Hepatocyte (in vitro differentiated cells): ENCODE results near the gene NPAS3. TPM values are rescaled to one million over a fixed set of nuclear protein-coding genes. Genes with fewer than 3 reads are reported as not detected.

ENCODE experiments used
- DNase-seq: peaks from one replicate; pipeline ENCODE4 v3.0.0-alpha.2; 2016; ENCODE audit warnings: low spot score
- H2AFZ ChIP-seq: fragments of 200-600 bp; sonication (generic); 2 replicates; pipeline ENCODE4 v1.6.0; 2016; ENCODE audit warnings: antibody characterized with exemption, mild to moderate bottlenecking
- H3K27ac ChIP-seq: fragments of 200-600 bp; sonication (generic); 2 replicates; pipeline ENCODE4 v1.5.1; 2016; ENCODE audit warnings: mild to moderate bottlenecking
- H3K27me3 ChIP-seq: fragments of 200-600 bp; sonication (generic); 2 replicates; pipeline ENCODE4 v1.6.1; 2016
- H3K36me3 ChIP-seq: fragments of 200-600 bp; sonication (generic); replicated peaks from 2 replicates; pipeline ENCODE4 v1.5.1; 2016; ENCODE audit warnings: low read depth; ENCODE audit not compliant: insufficient read depth
- H3K4me1 ChIP-seq: fragments of 200-600 bp; sonication (generic); 2 replicates; pipeline ENCODE4 v1.5.1; 2016; ENCODE audit warnings: mild to moderate bottlenecking, moderate library complexity; ENCODE audit not compliant: insufficient read depth
- H3K4me2 ChIP-seq: fragments of 200-600 bp; sonication (generic); 2 replicates; pipeline ENCODE4 v1.6.0; 2016
- H3K4me3 ChIP-seq: fragments of 200-600 bp; sonication (generic); 2 replicates; pipeline ENCODE4 v1.5.1; 2016; ENCODE audit warnings: mild to moderate bottlenecking
- H3K79me2 ChIP-seq: fragments of 200-600 bp; sonication (generic); 2 replicates; pipeline ENCODE4 v1.6.0; 2017; ENCODE audit warnings: mild to moderate bottlenecking
- H3K9me2 ChIP-seq: fragments of 200-600 bp; sonication (generic); replicated peaks from 2 replicates; pipeline ENCODE4 v1.6.0; 2017; ENCODE audit warnings: mild to moderate bottlenecking; ENCODE audit not compliant: insufficient read depth
- H3K9me3 ChIP-seq: fragments of 200-600 bp; sonication (generic); 2 replicates; pipeline ENCODE4 v1.5.1; 2016; ENCODE audit warnings: low read depth, mild to moderate bottlenecking
- H4K20me1 ChIP-seq: fragments of 200-600 bp; sonication (generic); 2 replicates; pipeline ENCODE4 v1.6.0; 2016; ENCODE audit warnings: mild to moderate bottlenecking; ENCODE audit not compliant: insufficient read depth, poor library complexity, severe bottlenecking
- EZH2 ChIP-seq: fragments of 200-600 bp; sonication (generic); IDR thresholded peaks from 2 replicates; pipeline ENCODE4 v1.6.1; 2016; ENCODE audit warnings: antibody characterized with exemption, mild to moderate bottlenecking, borderline replicate concordance
- EZH2phosphoT487 ChIP-seq: fragments of 200-600 bp; sonication (generic); IDR thresholded peaks from one replicate; pipeline ENCODE4 v1.6.1; 2018; ENCODE audit warnings: antibody characterized with exemption, mild to moderate bottlenecking, low read depth, moderate library complexity; ENCODE audit not compliant: unreplicated experiment, severe bottlenecking
- WGBS: methylation state at CpG from one replicate; pipeline ENCODE4 v1.1.6; 2016; ENCODE audit warnings: low lambda C conversion rate; ENCODE audit errors: missing lambda C conversion rate; 5-methylcytosine and 5-hydroxymethylcytosine counted together
- polyA plus RNA-seq: library from polyadenylated mRNA; unstranded; fragments of >200 nt; fragmentation: Nextera tagmentation; extraction: Ambion mirVana; gene quantifications from 2 replicates; pipeline ENCODE4 v1.2.1, GENCODE V29; 2016
- total RNA-seq: library from RNA; depleted of rRNA; stranded (reverse); fragments of >200 nt; gene quantifications from 2 replicates; pipeline ENCODE4 v1.2.3, GENCODE V29; 2014
- TF ChIP-seq, protein P1 (sequence below): fragments of 200-600 bp; sonication (generic); IDR thresholded peaks from 2 replicates; pipeline ENCODE4 v1.5.1; 2016; ENCODE audit warnings: antibody characterized with exemption, mild to moderate bottlenecking; ENCODE audit not compliant: poor library complexity

Gene NPAS3
- total and polyA plus RNA-seq, 2 experiments from 2014 or later, result 0.11 to 1.1 TPM

DNA sequence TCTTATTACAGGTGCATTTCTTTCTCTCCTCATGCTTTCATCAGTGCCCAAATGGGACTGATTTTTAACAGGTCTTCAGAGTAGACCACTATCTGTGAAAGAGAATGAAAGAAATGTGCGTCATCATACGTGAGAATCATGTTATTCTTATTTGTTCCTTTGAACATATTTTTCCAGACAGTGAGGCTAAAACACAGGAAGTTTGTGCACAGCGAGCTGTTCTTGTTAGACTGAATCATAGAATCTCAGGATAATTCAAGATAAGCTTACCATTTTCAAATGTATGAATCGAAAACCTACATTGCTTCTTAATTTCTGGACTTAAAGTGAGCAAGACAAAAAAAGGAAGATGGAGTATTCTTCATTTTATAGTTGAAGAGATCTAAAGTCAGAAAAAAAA, 629.1 kb downstream of the NPAS3 start:
- H3K79me2 ChIP-seq, result no peaks in the 10 kb centered on the region
- no peaks in the 10 kb centered on the region for H3K36me3 ChIP-seq
- no peaks in the 10 kb centered on the region for H3K4me1 ChIP-seq
- H3K9me2 ChIP-seq, result no peaks in the 10 kb centered on the region
- H3K27ac ChIP-seq, result no peak overlapping the region
- H3K27me3 ChIP-seq, result no peaks in the 10 kb centered on the region
- H4K20me1 ChIP-seq, result no peaks in the 10 kb centered on the region
- TF ChIP-seq, protein P1, sequence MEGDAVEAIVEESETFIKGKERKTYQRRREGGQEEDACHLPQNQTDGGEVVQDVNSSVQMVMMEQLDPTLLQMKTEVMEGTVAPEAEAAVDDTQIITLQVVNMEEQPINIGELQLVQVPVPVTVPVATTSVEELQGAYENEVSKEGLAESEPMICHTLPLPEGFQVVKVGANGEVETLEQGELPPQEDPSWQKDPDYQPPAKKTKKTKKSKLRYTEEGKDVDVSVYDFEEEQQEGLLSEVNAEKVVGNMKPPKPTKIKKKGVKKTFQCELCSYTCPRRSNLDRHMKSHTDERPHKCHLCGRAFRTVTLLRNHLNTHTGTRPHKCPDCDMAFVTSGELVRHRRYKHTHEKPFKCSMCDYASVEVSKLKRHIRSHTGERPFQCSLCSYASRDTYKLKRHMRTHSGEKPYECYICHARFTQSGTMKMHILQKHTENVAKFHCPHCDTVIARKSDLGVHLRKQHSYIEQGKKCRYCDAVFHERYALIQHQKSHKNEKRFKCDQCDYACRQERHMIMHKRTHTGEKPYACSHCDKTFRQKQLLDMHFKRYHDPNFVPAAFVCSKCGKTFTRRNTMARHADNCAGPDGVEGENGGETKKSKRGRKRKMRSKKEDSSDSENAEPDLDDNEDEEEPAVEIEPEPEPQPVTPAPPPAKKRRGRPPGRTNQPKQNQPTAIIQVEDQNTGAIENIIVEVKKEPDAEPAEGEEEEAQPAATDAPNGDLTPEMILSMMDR, result no peak
- TF ChIP-seq EZH2 (no peak), EZH2phosphoT487 (no peak)
- WGBS, result 62% methylated on average over 4 of the region's 4 CpGs
- DNase-seq, result no peak
- H3K9me3 ChIP-seq, result no peaks in the 10 kb centered on the region
- H3K4me3 ChIP-seq, result no peak overlapping the region
- H2AFZ ChIP-seq, result no peak overlapping the region
- no peak overlapping the region for H3K4me2 ChIP-seq

DNA sequence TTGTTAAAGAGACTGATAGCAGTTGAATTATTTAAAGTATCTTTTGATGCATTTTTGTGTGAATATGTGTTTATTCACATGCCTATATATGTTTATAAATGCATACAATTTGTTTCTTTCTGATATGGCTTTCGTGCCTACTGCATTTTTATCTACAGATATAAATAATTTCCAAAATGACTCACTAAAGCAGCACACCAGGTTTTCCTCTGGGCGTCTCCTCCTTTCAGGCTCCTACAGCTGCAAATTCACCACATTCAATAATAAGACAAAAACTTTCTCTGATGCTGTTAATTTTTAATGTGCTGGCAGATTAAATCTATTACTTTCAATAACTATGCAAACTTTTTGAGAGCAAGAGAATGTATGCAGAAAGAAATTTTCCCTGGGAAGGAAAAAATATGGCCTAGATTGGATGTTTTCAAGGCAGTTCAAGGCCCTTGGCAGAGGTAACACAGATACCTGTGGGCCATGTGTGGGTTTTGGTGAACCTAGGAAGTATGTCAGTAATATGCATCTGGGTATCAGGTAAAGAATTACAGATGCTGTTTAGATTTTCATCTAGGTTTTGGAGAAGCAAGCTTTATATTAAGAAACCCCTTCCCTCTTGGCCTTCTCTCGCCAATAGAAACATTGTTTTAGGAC, 630.4 kb downstream of the NPAS3 start:
- H3K27me3 ChIP-seq, result no peaks in the 10 kb centered on the region
- no peak for DNase-seq
- TF ChIP-seq, protein P1, result no peak
- TF ChIP-seq EZH2, result no peak
- no peak for TF ChIP-seq EZH2phosphoT487
- H3K9me3 ChIP-seq, result no peaks in the 10 kb centered on the region
- WGBS, result 81% methylated on average over 3 of the region's 3 CpGs
- no peaks in the 10 kb centered on the region for H4K20me1 ChIP-seq
- no peaks in the 10 kb centered on the region for H3K4me1 ChIP-seq
- no peaks in the 10 kb centered on the region for H3K79me2 ChIP-seq
- H3K9me2 ChIP-seq, result no peaks in the 10 kb centered on the region
- H2AFZ ChIP-seq, result no peak overlapping the region
- no peak overlapping the region for H3K4me2 ChIP-seq
- H3K4me3 ChIP-seq, result no peak overlapping the region
- no peaks in the 10 kb centered on the region for H3K36me3 ChIP-seq
- no peak overlapping the region for H3K27ac ChIP-seq

DNA sequence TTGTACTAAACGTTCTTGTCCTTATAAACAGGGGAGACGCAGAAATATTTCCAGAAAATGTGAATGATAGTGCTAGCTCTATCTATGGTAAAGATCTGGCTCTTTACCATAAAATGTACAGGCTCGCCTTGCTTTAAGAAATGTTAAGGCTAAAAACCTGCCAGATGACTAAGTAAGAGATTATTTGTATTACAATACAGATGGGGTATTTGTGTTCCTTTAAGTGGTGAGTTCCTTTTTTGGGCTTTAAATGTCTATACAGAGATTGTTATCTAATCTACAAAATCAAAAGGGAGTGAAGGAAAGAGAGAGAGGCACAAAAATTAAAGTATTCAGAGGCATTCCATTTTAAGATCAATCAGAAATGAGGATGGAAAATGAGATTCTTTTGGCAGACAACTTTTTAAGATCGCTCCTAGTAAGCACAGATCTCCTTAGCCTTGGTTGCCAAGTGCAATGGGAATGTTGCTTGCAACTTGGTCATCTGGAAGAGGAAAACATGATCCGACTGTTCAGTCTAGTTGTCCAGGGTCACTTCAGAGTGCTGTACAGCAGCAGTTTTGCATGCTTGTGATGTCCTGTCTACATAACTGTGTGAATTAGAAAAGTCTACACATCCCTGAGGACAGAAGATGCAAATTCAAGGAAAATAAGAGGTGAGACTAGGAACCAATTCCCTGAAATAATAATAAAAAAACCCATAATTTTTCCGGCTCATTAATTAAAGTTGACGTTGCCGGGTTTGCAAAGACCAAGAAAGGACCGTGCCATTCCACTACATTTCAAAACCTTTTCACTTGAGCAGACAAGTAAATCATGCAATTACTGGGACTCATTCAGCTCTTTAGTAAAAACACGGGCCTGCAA, 631.4 kb downstream of the NPAS3 start:
- Histone ChIP-seq H3K9me3 (no peaks in the 10 kb centered on the region), H3K36me3 (no peaks in the 10 kb centered on the region), H3K4me3 (no peak overlapping the region), H3K27ac (no peak overlapping the region), H3K4me2 (no peak overlapping the region), H3K27me3 (no peaks in the 10 kb centered on the region), H3K9me2 (no peaks in the 10 kb centered on the region), H2AFZ (no peak overlapping the region), H4K20me1 (no peaks in the 10 kb centered on the region), H3K4me1 (no peaks in the 10 kb centered on the region), H3K79me2 (no peaks in the 10 kb centered on the region)
- 81% methylated on average over 10 of the region's 10 CpGs for WGBS
- TF ChIP-seq EZH2 (no peak), EZH2phosphoT487 (no peak)
- TF ChIP-seq, protein P1, result no peak
- no peak for DNase-seq
